ENCODE results near the gene ODAD2.
"Not testable (repeated sequence)": the region's sequence is repeated elsewhere in the genome, so short reads cannot be mapped to it uniquely, and the experiment has no call there.

The ODAD2 gene, protein sequence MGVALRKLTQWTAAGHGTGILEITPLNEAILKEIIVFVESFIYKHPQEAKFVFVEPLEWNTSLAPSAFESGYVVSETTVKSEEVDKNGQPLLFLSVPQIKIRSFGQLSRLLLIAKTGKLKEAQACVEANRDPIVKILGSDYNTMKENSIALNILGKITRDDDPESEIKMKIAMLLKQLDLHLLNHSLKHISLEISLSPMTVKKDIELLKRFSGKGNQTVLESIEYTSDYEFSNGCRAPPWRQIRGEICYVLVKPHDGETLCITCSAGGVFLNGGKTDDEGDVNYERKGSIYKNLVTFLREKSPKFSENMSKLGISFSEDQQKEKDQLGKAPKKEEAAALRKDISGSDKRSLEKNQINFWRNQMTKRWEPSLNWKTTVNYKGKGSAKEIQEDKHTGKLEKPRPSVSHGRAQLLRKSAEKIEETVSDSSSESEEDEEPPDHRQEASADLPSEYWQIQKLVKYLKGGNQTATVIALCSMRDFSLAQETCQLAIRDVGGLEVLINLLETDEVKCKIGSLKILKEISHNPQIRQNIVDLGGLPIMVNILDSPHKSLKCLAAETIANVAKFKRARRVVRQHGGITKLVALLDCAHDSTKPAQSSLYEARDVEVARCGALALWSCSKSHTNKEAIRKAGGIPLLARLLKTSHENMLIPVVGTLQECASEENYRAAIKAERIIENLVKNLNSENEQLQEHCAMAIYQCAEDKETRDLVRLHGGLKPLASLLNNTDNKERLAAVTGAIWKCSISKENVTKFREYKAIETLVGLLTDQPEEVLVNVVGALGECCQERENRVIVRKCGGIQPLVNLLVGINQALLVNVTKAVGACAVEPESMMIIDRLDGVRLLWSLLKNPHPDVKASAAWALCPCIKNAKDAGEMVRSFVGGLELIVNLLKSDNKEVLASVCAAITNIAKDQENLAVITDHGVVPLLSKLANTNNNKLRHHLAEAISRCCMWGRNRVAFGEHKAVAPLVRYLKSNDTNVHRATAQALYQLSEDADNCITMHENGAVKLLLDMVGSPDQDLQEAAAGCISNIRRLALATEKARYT

DNA sequence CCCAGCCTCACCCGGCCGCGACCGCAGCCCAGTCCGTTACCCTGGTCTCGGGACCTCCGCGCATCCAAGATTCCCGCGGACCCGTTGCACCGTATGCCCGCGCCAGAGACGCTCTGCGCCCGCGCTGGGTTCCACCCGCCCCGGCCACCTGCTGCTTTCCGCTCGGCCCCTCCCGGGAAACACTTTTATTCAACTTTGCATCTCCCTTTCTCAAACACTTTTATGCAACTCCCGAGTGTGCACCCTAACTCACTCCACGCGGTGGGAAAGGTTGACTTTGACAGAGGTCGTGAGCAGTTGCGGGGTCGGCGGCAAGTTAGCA is at the start of gene ODAD2:
ODAD2 (minus strand) TSS at position 126 of the 322 bp plus-strand sequence. CDS start 3,937 bp downstream, outside the sequence.
- peak within 1 kb of the TSS in 7 of 21 experiments; percentile 7 to 70 (median 29) for H3K27ac ChIP-seq
- peak within 1 kb of the TSS; percentile 32 to 57 (median 44) for H3K4me3 ChIP-seq

DNA sequence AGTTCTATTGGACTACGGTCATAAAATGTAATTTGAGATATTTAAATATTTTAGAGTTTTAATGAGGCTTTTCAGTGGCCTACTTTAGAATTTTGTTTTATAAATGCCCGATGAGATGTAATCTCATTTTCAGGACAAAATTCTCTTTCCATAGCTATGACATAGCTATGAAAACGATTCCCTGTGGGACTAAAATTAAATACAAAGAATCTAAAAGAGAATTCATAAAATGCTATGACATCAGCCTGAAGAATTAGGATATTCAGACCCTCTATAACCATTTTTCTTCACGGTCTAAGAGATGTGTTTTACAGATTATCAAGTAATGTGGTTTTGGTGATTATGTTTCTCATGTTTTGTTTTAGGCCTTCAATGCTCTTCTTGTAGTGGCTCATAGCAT is 48.2 kb upstream of the ODAD2 start:
- Histone ChIP-seq H3K4me3 (no peak overlapping the region), H3K27ac (no peak overlapping the region)

DNA sequence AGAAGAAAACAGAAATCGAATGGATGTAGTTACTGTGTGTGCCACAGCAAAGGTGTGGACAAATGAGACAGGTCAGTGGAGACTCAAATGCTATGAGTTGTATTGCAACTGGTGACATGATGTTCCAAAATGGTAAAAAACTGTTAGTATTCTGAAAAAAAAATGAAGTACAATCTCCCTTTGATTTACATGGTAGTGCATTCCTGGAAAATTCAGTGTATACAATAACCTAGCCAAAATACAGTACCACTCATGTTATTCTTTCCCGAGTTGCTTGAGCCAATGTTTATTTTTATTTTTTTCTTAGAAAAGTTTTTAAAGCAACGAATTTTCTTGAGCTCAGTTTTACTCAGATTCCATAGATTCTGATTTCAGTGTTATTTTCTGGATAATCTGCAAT is 47.7 kb upstream of the ODAD2 start:
- Histone ChIP-seq H3K27ac (no peak overlapping the region), H3K4me3 (no peak overlapping the region)

DNA sequence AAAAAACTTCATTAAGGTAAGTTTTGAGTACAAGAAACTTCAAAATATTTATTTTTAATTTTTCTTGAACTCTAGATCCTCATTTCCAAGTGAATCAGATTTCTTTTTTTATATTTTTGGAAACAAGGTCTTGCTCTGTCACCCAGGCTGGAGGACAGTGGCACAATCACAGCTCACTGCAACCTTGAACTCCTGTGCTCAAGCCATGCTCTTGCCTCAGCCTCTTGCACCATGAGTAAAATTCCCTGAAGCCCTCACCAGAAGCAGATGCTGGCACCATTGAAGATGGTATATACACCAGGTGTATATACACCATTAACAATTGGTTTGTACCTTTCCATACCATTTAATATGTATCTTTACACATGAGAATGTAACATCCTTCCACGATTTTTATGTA is 45.1 kb upstream of the ODAD2 start:
- no peak overlapping the region for H3K4me3 ChIP-seq

DNA sequence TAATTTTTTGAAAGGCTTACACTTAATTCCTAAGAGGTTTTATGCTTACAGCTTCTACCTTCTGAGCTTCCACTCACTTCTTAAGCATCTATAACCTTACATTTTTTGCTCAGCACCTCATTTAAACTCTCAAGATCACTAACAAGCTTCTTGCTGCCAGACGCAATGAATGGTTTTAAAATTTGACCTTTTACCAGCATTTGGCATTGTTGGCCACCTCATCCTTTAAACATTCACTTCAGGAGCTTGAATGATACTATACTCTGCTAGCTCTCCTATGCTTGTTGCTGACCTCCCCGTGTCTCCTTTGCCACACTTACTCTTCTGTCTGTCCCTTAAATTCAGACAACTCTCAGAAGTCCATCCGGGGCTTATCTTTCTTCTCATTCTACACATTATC is 37.7 kb upstream of the ODAD2 start:
- no peak overlapping the region for H3K27ac ChIP-seq

More for the DNA sequence above, 45.1 kb upstream of the ODAD2 start:
- no peak overlapping the region for H3K27ac ChIP-seq

DNA sequence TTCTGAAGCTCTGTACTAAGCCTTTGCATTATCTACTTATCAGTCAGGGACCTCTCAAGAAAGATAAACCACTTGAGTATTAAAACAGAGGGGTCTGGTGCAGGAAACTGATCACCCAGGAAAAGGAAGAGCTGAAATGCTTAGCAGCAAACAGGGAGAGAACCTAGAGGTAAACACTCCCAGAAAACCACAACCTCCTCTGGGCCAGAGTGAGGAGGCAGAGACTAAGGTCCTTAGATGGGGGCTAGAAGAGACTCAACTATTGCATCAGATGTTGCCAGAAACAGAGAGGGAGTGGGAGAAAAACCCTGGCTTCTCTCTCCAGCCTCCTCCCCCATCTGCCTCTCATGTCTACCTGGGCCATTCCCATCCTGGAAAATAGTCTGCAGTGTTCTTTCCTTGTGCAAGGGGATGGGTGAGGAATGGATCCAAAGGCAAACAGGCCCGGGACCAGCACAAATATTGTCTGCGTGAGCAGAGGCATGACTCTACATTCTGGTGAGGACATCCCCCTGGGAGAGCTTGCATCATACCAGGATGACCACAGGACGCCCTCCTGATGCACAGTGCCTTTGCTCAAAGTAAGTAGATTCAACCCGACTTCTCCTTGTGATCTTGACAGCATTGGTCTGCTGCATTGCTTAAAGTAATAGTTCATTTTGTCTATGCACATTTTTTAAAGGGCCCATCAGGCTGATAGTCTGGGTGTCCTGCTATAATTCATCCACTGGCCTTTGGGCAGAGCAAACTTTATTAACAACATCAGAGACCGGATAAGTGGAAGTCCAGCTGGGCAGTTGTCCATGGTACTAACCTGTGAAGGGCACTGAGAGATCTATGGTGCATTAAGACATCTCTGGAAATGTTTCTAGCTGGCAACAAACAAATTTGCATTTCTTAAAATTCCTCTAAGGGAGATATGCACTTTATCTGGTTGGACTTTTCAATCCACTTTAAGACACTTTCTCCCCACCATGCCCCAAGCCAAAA is 22.4 kb upstream of the ODAD2 start:
- Histone ChIP-seq H3K4me3 (no peak overlapping the region), H3K27ac (no peak overlapping the region)

More for the DNA sequence above, 37.7 kb upstream of the ODAD2 start:
- H3K4me3 ChIP-seq = no peak overlapping the region

DNA sequence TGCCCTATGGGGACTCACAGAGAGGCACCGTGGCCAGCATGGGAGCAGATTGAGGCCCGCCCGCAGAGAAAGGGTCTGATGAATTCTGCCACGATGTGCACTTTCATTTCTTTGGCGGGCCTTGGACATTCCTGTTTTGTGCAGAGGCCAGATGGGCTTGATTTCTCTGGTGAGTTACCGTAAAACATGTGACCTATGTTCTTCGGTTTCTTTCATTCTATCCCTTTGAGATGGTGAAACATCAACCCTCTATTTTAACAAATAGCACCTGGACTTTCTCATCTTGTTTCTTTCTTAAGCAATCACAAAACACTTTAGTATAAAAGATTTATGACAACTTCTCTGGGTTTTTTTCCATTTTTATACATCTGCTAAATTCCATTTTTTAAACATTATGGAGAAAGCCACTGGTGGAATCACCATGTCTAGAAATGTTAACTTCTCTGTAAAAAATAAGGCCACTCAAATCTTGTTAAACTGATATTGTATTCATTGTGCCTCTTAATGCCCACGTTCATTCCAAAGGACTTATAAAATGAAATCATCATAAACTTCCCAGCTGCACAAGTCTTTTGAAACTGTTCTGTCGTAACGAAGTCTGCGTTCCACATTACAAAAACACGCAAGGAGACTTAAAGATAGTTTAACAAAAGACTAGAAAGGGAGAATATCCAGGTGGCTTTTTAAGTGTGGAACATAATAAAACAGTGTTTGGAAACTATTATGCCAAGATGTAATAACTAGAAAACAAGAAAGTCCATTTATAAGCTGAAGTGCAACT is 21.4 kb upstream of the ODAD2 start:
- H3K27ac ChIP-seq = no peak overlapping the region
- H3K4me3 ChIP-seq = no peak overlapping the region

DNA sequence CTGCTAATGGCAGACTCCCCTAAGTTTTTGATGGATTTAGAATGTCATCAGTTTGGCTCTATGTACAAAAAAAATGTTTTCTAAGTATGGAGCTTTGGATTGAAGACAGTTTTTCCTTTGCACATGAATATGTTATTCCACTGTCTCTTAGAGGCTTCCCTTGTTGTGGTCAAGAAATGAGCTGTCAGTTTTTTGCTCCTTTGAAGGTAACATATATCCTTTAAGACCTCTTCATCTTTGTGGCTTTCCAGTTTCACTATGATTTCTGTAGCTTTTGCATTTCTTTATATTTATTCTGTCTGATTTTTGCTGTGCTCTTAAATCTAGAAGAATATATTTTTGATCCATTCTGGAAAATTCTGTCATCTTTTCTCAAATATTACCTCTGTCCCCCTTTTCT is 15.8 kb upstream of the ODAD2 start:
- Histone ChIP-seq H3K27ac (no peak overlapping the region), H3K4me3 (no peak overlapping the region)

DNA sequence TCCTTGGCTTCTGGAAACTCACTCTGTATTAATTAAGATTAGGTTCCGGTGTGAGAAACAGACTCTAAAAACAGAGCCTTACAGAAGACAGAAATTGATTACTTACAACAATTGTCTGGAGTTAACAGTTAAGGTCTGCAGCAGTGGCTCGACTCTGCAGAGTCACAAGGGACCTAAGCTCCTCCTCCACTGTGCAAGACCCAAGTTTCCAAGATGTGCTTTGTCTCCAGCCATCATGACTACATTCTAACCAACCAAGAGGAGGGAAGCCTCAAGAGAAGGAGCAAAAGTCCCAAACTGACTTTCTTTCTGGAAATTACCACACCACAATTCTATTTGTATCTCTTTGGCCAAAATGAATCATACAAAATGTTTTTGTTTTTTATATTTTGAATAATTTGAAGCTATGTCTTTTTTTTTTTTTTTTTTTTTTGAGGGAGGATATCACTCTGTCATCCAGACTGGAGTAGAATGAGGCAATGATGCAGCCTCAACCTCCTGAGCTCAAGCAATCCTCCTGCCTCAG is 14.2 kb upstream of the ODAD2 start:
- no peak overlapping the region for H3K4me3 ChIP-seq
- H3K27ac ChIP-seq = no peak overlapping the region

DNA sequence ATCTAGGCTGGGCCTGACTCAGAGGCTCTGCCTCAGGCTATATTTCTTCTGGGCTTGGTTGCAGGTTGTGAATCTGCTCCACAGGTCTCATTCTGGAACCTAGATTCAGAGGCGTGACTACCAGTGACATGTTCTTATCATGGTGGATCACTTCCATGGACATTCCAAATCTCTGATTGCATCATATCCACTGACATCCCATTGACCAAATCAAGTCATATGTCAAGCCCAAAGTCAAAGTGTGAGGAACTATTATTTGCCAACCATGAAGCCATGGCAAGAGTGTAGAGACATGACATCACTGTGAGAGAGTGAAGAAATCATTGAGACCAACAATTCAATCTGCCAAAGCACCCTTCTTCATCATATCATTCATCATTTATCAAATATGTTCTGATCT is 11.9 kb upstream of the ODAD2 start:
- no peak overlapping the region for H3K4me3 ChIP-seq

DNA sequence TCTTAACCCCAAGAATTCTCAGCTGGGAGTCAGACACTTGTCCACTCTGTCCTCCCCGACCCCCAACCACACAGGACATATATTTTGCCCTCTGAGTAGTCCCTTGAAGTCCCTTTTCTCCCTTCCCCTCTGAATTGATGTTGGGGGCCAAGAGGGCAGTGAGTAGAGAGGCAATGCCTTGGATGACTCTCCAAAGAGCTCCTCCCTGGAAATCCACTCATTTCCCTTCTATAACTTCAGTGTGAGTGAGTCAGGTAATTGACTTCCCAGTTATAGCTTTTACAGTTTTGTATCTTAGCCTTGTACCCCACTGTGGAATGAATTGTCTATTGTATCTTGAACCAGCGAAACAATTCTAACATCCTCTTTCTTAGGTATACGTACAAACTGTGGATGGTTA is 9.2 kb upstream of the ODAD2 start:
- no peak overlapping the region for H3K4me3 ChIP-seq
- H3K27ac ChIP-seq = no peak overlapping the region

More for the DNA sequence above, 11.9 kb upstream of the ODAD2 start:
- no peak overlapping the region for H3K27ac ChIP-seq

DNA sequence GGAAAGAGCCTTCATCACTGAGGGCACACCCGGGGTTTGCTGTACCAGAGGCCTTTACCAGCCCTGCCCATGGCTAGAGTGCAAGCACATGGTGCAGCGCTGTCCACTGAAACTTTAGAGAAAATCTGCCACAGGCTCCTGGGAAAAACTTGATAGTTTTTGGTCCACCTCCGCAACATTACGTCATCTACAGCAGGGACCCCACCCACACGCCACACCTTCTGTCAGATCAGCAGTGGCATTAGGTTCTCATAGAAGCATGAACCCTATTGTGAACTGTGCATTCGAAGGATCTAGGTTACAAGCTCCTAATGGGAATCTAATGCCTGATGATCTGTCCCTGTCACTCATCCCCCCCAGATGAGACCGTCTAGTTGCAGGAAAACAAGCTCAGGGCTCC is 2.5 kb upstream of the ODAD2 start:
- H3K4me3 ChIP-seq = no peak overlapping the region
- no peak overlapping the region for H3K27ac ChIP-seq

DNA sequence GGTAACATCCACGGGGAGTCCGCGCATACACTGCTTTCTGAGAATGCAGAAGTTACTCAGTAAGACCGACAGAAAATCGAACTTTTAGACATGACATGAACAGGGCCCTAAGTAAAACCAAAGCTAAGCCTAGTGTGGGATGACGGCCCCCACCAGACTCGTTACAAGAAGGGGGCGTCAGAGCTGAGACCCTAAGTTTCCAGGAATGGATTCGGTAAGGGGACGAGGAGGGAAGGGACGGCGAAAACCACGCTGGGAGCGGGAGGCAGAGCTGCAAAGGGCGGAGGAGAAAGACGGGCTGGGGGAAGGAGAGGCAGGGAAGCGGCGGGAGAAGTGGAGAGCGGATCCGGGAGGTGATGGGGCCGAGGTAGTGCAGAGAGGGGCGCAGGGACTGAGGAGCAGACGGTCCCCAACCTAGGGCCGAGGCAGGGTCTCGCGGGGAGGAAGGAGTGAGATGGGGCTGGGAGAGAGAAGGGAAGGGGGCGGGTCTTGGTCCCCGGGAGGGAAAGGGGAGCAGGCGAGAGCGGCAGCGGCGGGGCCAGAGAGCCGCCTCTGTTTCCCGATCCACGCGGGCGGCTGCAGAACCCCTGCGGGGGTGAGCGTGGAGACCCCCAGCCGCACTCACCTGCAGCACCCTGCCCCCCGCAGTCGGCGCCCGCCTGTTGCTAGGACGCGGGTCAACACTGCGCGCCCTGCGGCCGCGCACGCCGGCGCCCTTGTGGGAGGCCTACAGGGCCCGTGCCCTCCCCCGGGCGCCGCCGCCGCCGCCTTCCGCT is 513 bp downstream of the ODAD2 start:
- Histone ChIP-seq H3K27ac (peak overlapping the region in 7 of 21 experiments; percentile 7 to 70 (median 29)), H3K4me3 (peak overlapping the region; percentile 32 to 57 (median 44))

DNA sequence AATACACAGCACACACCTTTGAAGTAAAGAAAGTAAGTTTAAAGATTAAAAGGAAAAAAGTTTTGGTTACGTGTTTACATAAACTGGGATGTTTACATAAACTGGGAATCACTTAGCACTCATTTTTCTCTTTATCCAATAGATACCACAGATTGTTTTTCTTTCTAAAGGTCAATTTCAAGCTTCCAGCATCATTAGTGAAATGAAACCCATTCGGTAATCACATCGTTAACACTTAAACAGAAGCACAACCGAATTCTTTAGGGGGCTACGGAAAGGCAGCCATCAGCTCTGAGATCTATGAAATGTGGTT is 1.1 kb downstream of the ODAD2 start:
- Histone ChIP-seq H3K4me3 (peak overlapping the region in 5 of 7 experiments; percentile 44 to 57 (median 49)), H3K27ac (peak overlapping the region in 5 of 21 experiments; percentile 7 to 70 (median 17))

DNA sequence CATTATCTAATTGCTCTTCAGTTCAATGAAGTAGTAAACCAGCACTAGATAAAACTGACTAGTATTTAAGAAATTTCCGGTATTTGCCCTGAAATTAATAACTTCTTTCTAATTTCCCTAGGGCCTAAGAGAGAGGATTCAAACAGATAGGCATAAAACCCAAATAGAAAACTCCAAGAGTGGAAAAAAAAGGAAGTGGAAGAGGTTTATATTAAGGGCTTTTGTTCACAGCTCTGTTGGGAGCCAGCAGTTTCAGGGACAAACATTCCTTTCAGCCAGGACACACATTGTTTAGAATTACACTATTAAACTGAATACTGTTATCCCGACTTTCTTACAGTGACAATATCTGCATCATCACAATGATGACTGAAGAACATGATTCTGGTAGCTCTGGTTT is 3.6 kb downstream of the ODAD2 start:
- H3K27ac ChIP-seq = no peak overlapping the region
- H3K4me3 ChIP-seq = no peak overlapping the region

DNA sequence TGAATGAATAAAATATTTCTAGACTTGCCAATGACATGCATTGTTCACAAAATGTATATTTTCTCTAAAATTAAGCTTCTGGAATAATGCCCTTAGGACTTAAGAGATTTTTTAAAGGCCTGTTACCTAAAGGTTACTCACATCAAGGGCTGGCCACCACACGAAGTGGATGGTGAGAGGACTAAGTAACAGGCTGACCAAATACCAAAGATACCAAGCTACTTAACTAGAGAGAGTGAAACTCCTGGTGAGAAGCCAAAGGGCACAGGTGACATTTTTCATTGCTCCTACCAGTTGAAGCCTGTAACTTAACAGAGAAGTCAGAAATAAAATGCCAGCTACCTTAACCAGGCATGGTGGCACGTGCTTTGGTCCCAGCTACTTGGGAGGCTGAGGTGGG is 9.5 kb downstream of the ODAD2 start:
- not testable (repeated sequence) for H3K4me3 ChIP-seq, H3K27ac ChIP-seq

DNA sequence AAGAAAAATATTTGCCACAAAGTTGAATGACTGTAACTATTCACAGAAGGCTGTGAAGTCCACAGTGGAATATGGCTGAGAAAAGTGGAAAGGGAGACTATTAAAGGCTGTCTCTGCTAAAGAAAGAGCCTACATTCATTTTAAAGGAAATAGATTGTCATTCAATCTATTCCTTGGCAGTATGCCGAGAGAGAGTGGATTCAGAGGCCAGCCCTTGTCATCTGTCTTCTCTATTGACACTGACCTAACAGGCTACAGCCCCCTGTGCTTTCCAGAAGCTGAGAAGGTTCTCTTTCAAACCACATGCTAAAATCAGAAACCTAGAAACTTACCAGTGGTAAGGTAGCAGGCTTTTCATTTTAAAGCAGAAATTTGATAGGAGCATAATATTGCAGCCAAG is 12.1 kb downstream of the ODAD2 start:
- Histone ChIP-seq H3K4me3 (no peak overlapping the region), H3K27ac (no peak overlapping the region)

Data from skin epidermis (tissue), 12 donors.